ENCODE measurements around the gene PARD6A.

DNA sequence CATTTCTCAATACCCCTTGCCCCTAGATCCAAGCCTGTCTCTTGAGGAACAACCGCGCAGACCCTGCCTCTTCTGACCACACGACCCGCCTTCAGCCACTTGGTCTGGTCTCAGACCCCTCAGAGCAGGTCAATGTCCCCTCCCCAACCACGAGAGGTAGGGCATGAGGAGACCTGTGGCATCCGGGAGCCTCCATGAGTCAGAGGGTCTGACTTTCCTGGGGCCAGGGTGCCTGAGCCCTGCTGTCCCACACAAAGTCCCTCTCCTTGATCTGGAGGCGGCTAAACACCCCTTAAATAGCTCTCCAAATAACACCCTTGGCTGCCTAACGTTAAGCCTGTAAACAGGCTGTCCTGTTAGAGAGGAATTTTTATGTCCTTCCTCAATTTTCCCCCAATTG, 10.7 kb upstream of the PARD6A start:
- no peak for TF ChIP-seq EP300 (IDR thresholded peaks at IDR 0.05)
- TF ChIP-seq, protein P1, sequence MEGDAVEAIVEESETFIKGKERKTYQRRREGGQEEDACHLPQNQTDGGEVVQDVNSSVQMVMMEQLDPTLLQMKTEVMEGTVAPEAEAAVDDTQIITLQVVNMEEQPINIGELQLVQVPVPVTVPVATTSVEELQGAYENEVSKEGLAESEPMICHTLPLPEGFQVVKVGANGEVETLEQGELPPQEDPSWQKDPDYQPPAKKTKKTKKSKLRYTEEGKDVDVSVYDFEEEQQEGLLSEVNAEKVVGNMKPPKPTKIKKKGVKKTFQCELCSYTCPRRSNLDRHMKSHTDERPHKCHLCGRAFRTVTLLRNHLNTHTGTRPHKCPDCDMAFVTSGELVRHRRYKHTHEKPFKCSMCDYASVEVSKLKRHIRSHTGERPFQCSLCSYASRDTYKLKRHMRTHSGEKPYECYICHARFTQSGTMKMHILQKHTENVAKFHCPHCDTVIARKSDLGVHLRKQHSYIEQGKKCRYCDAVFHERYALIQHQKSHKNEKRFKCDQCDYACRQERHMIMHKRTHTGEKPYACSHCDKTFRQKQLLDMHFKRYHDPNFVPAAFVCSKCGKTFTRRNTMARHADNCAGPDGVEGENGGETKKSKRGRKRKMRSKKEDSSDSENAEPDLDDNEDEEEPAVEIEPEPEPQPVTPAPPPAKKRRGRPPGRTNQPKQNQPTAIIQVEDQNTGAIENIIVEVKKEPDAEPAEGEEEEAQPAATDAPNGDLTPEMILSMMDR (IDR thresholded peaks at IDR 0.05): no peak

Measured in ovary (tissue), 3 donors.